OCI-LY7 (cell line): ENCODE measurements around the gene DHRS1.

Experiments used
- EZH2phosphoT487 ChIP-seq: fragments of 200-600 bp; sonication (generic); IDR thresholded peaks from 2 replicates; pipeline ENCODE4 v1.6.1; 2018; ENCODE audit warnings: low read depth, borderline replicate concordance, mild to moderate bottlenecking, mixed run types, antibody characterized with exemption, low read length, moderate library complexity, mixed read lengths
- TF ChIP-seq, protein P1 (sequence below): fragments of 200-600 bp; sonication (generic); conservative IDR thresholded peaks from 2 replicates; pipeline ENCODE4 v1.5.1; 2014; ENCODE audit warnings: mild to moderate bottlenecking, antibody characterized with exemption, low read length, moderate library complexity, mixed read lengths

DNA sequence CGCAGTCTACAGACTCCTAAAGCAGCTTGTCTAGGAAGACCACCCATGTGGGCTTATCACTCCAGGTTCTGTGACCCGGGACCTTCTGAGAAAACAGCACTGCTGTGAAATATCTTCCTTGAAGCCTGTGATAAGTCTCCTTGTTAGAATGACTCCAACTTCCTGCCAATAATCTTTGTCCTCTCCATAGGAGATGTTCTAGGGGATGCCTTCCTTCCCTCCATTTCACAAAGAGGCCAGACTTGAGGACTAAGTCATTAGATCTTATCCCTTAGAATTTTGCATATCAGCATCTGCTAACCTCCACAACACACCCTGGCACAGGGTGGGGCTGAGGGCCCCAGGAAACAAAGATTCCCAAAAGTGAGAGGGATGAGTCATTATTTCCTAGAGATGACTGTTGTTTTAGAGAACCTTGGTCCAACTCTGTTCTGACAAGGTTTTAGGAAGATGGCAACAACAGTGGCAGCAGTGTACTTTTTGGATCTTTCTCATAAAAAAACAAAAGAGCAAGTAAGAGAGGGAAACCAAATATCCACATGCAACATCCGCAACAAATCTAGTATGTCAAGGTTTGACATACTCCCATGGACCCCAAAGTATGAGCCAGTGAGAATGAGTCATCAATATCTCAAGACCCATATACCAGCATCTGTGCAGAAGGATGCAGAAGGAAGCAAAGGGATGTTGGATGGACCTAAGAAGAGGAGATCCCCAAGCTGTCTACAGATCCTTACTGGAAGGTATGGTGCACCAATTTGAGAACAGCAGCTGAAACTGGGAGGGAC lies 17.8 kb upstream of the DHRS1 start:
- TF ChIP-seq, protein P1, sequence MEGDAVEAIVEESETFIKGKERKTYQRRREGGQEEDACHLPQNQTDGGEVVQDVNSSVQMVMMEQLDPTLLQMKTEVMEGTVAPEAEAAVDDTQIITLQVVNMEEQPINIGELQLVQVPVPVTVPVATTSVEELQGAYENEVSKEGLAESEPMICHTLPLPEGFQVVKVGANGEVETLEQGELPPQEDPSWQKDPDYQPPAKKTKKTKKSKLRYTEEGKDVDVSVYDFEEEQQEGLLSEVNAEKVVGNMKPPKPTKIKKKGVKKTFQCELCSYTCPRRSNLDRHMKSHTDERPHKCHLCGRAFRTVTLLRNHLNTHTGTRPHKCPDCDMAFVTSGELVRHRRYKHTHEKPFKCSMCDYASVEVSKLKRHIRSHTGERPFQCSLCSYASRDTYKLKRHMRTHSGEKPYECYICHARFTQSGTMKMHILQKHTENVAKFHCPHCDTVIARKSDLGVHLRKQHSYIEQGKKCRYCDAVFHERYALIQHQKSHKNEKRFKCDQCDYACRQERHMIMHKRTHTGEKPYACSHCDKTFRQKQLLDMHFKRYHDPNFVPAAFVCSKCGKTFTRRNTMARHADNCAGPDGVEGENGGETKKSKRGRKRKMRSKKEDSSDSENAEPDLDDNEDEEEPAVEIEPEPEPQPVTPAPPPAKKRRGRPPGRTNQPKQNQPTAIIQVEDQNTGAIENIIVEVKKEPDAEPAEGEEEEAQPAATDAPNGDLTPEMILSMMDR, result no peak
- no peak for TF ChIP-seq EZH2phosphoT487
